Stimulated activated CD4-positive, alpha-beta T cell treated with anti-CD3 and anti-CD28 coated beads, Interleukin-1b, Interleukin-23, amount 100 ng/mL, for 1 hour (primary cell): ENCODE data around the gene PATE2.

ENCODE experiments used
- DNase-seq, 2 donors: peaks; one replicate each; pipeline ENCODE4 v3.0.0-alpha.2; 2020; ENCODE audit warnings: low read depth in 2 of 2

Gene PATE2

GRCh38 chr11:125778728-125779127, at the start of gene PATE2:
Gene PATE2 (minus strand): TSS chr11:125778828. CDS start chr11:125778773, 55 bp downstream.
- no peak for DNase-seq

GRCh38 chr11:125807909-125808308, 29.3 kb upstream of the PATE2 start:
- DNase-seq, result no peak

- no peak for DNase-seq
Observed at GRCh38 chr11:125802387-125802786, 23.8 kb upstream of the PATE2 start.

GRCh38 chr11:125799808-125800207, 21.2 kb upstream of the PATE2 start:
- no peak for DNase-seq

- no peak for DNase-seq
Observed at GRCh38 chr11:125797641-125798040, 19.0 kb upstream of the PATE2 start.

GRCh38 chr11:125790825-125791224, 12.2 kb upstream of the PATE2 start:
- no peak for DNase-seq

- DNase-seq, result no peak
Observed at GRCh38 chr11:125787827-125788226, 9.2 kb upstream of the PATE2 start, which contains the start of gene PATE3. Gene PATE3 (plus strand): TSS chr11:125788127. CDS start chr11:125788152, 25 bp downstream.

- DNase-seq, result no peak
Observed at GRCh38 chr11:125784678-125785077, 6.0 kb upstream of the PATE2 start.

GRCh38 chr11:125777309-125777708, 1.3 kb downstream of the PATE2 start:
- no peak for DNase-seq

- DNase-seq, result no peak
Observed at GRCh38 chr11:125773516-125773915, 5.1 kb downstream of the PATE2 start.

GRCh38 chr11:125772834-125773505, 5.7 kb downstream of the PATE2 start:
- DNase-seq, result no peak

- DNase-seq, result no peak
Observed at GRCh38 chr11:125770583-125770982, 8.0 kb downstream of the PATE2 start.

- no peak for DNase-seq
Observed at GRCh38 chr11:125768336-125769046, 10.1 kb downstream of the PATE2 start.

- DNase-seq, result no peak
Observed at GRCh38 chr11:125766251-125766650, 12.4 kb downstream of the PATE2 start.

GRCh38 chr11:125763483-125763882, 15.1 kb downstream of the PATE2 start:
- no peak for DNase-seq

- DNase-seq, result no peak
Observed at GRCh38 chr11:125762445-125762844, 16.2 kb downstream of the PATE2 start.

- no peak for DNase-seq
Observed at GRCh38 chr11:125756050-125756449, 22.6 kb downstream of the PATE2 start.

- DNase-seq, result no peak
Observed at GRCh38 chr11:125750629-125751028, 28.0 kb downstream of the PATE2 start.

GRCh38 chr11:125745979-125746378, 32.6 kb downstream of the PATE2 start, which contains the start of gene PATE1:
Gene PATE1 (plus strand): TSS chr11:125746279. CDS start chr11:125746305, 26 bp downstream.
- no peak for DNase-seq

GRCh38 chr11:125743681-125744080, 34.9 kb downstream of the PATE2 start:
- no peak for DNase-seq

- no peak for DNase-seq
Observed at GRCh38 chr11:125740617-125741016, 38.0 kb downstream of the PATE2 start.

- DNase-seq, result no peak
Observed at GRCh38 chr11:125728969-125729368, 49.7 kb downstream of the PATE2 start.
